Hematopoietic multipotent progenitor cell treated with erythropoietin and hydrocortisone succinate and interleukin-3 and kit ligand, for 8 days (in vitro differentiated cells): ENCODE results near the gene DHX58.
"Not testable (repeated sequence)": the region's sequence is repeated elsewhere in the genome, so short reads cannot be mapped to it uniquely, and the experiment has no call there.

Experiments used
- DNase-seq: peaks from one replicate; pipeline ENCODE4 v3.0.0-alpha.2; 2015

Gene DHX58

DNA sequence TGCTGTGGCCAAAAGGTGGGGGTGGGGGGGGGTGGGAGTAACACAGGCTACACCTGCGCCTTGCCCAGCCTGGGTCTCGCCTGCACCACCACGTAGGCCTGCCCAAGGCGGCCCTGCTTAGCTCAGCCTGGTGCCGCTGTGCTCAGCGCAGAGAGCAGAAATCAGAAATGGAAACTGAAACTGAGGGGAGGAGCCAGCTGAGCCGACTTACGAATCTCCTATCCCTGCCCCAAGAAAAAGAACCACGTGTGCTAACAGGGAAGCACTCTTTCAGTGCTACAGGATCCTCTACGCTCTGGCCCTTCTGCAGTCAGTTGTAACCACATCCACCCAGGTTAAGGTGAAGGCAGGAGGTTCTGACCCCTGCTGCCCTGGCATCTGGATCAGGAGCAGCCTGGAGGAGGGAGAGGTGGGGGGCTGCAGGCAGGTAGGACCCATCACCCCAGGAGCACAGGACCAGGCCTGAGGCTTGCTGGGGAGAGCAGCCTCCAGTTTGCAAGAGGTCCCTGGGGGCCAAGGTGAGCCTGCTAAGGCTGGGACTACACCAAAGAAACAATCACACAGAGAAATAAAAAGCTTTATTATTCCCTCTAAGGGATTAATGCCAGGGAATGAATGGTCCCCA, at the start of gene DHX58:
DHX58 (minus strand) TSS at position 163 of the 625 bp plus-strand sequence. CDS start 822 bp downstream, outside the sequence.
- DNase-seq, result peak; percentile 88

- no peak for DNase-seq
These were observed 48.0 kb upstream of the DHX58 start for GRCh38 chr17:42160531-42160910.

DNA sequence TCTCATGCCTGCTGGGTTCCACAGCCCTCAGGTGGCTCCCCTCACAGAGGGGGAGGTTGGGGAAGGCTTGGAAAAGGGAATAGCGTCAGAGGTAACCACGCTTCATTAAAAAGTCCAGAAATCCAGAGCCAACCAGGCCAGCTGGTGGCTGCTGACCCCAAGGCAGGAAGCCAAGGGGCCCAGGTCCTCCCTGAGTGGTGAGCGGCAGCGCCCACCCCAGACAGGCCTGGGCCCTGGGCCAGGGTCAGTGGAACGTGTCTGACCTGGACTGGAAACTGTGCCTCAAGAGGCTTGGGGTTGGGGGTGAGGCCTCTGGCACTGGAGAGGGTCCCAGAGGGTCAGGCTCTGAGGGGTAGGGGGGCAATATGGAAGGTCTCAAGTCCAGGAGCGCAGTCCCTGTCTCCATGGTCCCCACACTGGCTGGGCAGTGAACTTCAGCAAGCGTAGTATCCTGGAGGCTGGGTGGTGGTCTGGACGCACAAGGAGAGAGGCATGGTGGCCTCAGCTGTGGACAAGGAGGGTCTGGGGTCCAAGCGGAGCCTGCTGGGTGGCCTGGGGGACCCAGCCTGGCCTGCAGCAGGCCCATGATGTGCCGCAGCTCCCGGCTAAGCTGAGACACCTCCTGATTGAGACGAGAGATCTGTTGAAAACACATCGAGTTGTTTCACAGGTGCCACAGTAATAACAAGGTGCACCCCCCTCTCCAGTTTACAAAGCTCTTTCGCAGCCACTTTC, 47.4 kb upstream of the DHX58 start:
- DNase-seq, result no peak

DNA sequence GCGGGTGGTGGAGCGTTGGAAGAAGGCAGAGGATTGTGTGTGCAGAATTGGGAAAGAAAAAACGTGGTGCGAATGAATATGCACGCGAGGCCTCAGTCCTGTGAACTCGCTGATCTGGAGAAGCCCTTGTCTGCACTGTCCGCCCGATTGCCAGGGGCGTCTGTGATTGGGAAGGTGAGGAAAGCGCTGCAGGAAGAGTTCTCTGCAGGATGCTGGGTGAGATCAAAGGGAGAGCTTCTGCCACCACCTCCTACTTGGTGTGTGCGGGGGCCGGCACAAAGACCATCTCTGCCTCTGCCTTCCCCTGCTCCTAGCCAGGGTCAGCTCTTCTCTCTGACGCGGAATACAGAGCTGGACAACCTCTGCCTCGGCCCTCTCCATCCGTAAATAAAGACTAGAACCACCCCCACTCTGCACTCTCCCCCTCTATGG, 43.1 kb upstream of the DHX58 start:
- no peak for DNase-seq

GRCh38 chr17:42153919-42154742, 41.6 kb upstream of the DHX58 start:
- DNase-seq, result peak; percentile 22

GRCh38 chr17:42146911-42147607, 34.5 kb upstream of the DHX58 start:
- DNase-seq, result no peak

- DNase-seq, result not testable (repeated sequence)
These were observed 30.6 kb upstream of the DHX58 start for GRCh38 chr17:42143138-42143537.

DNA sequence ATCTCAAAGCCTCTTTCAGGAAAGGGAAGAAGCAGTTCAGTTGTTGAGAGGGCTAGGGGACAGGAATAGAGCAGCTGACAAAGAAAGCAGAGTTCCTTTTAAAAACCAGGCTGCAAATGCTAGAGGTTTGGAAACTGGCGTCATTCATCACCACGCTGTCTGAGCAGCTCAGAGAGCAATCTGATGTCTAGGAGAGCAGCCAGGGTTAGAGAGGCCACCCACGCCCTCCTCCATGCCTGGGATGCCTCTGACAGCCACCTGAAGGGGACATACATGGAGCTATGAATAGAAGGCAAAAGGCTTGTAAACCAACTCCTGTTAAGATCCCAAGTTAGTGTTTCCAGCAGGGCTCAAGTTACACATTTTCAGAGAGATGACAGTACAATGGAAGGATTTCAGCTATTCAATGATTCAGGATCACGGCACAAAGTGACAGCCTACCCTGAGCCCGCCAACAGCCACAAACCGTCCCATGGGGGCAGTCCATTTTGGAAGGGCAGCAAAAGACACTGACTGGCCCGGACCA, 29.9 kb upstream of the DHX58 start:
- DNase-seq, result no peak

DNA sequence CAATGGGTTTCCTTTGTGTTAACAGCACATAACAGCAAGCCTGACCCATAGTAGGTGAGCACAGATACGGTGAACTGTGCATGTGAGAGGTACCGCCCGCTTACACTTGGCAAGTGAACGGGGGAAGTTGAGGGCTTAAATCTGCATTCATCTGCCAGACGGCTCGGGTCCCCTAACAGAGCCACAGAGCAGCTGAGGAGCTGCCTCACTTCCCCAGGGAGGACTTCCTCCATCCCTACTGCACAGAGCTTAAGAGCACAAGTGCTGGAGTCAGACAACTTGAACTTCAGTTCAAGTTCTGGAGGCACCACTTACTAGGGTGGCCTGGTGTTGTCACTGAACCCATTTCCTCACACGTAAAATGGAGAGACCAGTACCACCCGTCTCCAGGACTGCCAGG, 28.9 kb upstream of the DHX58 start:
- no peak for DNase-seq

GRCh38 chr17:42140690-42141089, 28.2 kb upstream of the DHX58 start:
- DNase-seq, result not testable (repeated sequence)

- DNase-seq, result no peak
These were observed 26.4 kb upstream of the DHX58 start for GRCh38 chr17:42138749-42139492.

DNA sequence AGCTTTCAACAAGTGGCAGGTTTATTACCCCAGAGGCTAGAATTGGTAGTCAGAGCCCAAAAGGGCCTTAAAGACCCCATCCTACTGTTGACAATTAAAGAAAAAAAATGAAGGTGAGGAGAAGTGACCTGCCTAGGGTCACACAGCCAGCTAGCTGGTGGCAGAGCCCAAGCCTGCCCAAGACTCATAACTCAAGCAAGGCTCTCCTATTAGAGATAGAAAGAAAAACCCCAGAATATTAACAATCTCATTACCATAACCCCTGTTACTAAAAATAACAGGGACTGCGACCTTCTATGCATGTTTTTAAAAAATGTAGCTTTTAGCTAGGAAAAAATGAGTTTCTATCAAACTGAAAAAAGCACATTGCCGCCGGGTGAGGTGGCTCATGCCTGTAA, 24.1 kb upstream of the DHX58 start:
- no peak for DNase-seq

DNA sequence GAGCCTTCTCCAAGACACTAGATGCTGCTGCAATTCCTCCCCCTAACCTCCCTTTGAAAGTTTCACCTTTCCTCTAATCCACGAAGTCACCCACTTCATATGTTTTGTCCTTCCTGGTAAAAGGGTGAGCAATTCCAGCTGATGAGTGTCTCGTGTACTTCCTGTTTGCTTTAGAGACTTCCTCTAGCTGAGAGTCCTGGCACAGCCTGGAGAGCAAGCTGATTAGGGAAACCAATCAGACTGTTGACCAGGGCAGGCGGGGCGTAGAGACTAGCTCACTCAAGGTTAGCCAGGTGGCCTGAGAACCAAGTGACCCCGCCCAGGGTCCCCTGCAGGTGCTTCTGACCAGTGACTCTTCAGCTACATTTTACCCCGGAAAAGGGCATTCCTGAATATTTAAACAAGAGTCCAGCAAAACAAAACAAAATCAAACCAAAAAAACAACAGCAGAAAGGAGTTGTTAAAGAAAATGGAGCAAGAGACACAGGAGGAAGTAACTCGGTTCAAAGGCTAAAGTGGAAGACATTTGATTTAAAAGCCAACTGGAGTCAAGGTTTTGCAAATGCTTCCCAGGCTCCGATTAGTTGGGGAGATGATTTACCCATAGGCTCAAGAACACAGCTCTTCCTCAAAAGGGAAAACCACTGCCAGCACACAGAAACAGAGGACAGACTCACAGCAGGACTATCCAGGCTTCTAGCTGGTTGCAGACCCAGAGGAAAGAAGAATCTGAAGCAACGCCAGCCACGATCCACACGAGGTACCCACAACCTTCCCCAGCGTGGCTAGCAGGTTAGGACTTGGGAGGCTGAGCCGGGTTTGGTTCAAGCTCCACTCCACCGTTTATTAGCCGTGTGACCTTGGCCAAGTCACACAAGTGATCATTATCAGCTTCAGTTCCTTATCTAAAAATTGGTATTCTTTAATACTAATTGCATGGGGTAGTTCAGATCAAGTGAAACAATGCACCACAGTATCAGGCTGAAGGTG, 23.4 kb upstream of the DHX58 start:
- peak; percentile 26 for DNase-seq

- DNase-seq, result no peak
These were observed 22.6 kb upstream of the DHX58 start for GRCh38 chr17:42135151-42135550.

- peak; percentile 44 for DNase-seq
These were observed 21.0 kb upstream of the DHX58 start for GRCh38 chr17:42133461-42134041.

DNA sequence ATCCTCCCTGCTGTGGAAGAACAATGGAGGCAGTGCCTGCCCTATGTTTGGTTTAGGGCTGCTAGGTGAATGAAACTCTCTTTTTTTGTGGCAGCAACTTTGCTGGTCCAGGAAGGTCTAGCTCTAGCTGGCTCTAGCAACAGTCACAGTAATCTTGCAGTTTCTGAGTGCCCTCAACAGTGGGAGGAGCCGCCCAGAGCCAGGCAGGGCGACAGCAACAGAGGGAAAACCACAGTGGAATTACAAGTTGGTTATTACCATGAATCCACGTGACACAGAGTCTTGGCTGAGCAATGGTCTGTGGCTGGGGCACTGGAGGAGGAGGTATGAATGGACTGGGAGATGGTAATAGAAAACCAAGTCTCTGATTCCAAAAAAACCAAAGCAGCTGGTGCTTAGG, 20.4 kb upstream of the DHX58 start:
- peak; percentile 77 for DNase-seq

DNA sequence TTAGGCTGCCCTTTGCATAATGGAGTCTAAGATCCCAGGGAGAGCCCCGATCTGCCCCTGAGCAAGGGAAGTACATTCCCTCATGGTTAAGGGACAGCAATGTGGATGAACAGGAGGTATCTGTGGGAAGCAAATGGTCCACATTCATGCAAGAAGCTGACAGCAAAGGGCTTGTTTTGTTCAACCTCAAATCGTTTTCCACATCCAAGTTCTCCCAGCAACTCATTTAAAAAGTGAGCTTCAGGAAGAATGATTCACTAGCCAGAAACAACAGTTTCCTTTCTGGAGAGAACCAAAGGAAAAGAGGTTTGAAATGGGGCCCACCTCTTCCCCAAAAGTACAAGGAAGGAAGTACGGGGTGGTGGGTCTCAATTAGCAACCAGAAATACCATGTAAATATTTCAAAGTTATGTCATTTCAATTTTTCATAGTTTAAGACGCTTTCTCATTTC, 19.5 kb upstream of the DHX58 start:
- no peak for DNase-seq

- no peak for DNase-seq
These were observed 18.7 kb upstream of the DHX58 start for GRCh38 chr17:42131232-42131631.

DNA sequence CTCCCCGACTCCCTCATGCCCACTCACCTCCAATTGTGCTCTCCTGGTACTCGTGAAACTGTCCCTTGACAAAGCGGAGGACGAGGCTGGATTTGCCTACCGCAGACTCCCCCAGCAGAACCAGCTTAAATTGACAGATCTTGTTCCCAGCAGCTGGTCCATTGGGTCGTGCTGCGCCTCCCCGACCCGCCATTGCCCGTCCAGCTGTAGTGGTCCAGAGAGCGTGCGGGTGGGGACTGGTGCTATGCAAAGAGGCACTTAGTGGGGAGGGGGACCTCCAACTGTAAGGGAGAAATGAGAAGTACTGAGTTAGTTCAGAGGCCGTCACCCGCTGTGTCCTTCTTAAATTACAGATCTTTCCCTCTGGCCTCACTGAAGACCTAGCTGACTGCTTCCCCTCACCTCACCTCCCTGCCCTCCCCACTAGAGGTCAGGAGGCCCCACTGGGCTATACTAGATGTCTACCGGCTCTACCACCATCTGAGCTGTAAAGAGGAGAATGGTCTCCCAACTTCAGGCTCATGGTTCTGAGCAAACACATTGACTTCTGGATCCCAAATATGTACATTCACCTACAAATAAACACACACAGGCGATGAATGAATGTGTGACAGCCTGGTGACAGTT, 17.9 kb upstream of the DHX58 start:
- no peak for DNase-seq
